CD4-positive, alpha-beta T cell treated with Interleukin-6 for 4 hours (primary cell): ENCODE measurements around the gene WDSUB1.

Source experiments
- DNase-seq: peaks from one replicate; pipeline ENCODE4 v3.0.0-alpha.2; 2020; ENCODE audit warnings: mixed read lengths

WDSUB1 gene, protein sequence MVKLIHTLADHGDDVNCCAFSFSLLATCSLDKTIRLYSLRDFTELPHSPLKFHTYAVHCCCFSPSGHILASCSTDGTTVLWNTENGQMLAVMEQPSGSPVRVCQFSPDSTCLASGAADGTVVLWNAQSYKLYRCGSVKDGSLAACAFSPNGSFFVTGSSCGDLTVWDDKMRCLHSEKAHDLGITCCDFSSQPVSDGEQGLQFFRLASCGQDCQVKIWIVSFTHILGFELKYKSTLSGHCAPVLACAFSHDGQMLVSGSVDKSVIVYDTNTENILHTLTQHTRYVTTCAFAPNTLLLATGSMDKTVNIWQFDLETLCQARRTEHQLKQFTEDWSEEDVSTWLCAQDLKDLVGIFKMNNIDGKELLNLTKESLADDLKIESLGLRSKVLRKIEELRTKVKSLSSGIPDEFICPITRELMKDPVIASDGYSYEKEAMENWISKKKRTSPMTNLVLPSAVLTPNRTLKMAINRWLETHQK

GRCh38 chr2:159285929-159286708 lies at the start of gene WDSUB1:
Gene WDSUB1 (minus strand): TSS chr2:159286703. CDS start chr2:159283069, 3,634 bp downstream.
- peak; percentile 37 for DNase-seq

DNA sequence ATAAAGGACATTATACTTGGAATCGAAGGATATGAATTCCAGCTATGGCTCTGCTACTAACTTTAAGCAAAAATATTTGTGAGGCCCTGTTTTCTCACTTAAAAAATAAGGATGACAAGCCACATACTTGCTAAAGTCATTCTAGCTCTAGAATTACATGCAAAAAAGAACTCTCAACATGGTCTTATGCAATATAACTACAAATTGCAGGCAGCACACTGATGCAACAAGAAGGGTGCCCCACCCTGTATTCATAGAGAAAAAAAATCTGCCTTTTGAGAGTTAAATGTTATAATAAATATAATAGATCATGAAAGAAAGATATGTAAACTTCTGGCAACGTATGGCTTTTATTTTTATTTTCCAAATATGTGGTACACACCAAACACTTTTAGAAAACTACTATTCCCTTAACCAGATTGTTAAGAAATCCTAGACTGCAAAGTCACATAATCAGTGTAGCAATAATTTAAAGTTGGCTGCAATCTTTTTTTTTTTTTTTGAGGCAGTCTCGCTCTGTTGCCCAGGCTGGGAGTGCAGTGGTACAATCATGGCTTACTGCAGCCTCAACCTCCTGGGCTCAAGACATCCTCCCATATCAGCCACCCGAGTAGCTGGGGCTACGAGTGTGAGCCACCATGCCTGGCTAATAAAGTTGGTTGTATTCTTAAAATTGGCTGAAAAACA lies 40.2 kb upstream of the WDSUB1 start:
- DNase-seq, result no peak

DNA sequence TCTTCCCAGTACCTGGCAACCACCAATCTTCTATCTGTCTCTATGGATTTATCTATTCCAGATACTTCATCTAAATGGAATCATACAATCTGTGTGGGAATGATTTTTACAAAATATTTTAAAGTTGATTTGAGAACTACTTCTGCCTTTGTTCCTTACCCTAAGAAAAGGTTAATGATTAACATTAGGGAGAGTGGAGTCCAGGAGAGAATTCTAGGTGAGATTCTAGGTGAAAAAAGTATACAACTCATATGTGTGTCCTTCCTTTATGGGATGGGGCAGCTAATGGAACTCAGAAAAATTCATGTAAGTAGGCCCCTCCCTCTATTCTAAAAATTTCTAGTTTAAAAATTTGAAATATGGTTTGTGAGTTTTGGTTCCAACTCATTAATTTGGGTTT lies 35.9 kb upstream of the WDSUB1 start:
- no peak for DNase-seq

GRCh38 chr2:159317392-159318088 lies 31.0 kb upstream of the WDSUB1 start:
- no peak for DNase-seq

GRCh38 chr2:159307942-159308341 lies 21.4 kb upstream of the WDSUB1 start:
- DNase-seq, result no peak

DNA sequence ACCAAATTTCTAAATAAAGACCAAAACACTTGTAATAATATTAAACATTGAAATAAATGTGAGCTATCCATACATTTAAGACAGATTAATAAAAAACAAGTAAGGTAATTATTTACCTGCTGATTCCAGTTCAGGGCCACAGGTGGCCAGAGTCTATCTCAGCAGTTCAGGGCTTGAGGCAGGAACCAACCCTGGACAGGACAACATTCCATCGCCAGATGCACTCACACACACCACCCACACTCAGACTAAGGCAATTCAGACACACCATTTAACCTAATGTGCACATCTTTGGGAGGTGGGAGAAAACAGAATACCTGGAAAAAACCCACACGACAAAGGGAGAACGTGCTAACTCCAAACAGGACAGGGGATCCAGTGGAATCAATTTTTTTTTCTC lies 14.1 kb upstream of the WDSUB1 start:
- no peak for DNase-seq

DNA sequence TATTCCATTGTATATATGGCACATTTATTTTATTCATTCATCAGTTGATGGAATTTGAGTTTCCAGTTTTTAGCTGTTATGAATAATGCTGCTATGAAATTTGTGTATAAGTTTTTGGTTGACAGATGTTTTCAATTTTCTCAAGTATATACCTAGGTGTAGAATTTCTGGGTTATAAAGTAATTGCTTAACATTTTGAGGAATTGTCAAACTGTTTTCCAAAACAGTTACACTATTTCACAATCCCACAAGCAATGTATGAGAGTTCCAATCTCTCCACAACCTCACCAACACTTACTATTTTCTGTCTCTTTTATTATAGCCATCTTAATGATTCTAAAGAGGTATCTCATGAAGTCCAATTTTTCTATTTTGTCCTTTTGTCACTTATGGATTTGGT lies 12.5 kb upstream of the WDSUB1 start:
- no peak for DNase-seq

- DNase-seq, result no peak
These were observed 10.7 kb upstream of the WDSUB1 start for GRCh38 chr2:159297042-159297707.

GRCh38 chr2:159292157-159292556 lies 5.7 kb upstream of the WDSUB1 start:
- no peak for DNase-seq

DNA sequence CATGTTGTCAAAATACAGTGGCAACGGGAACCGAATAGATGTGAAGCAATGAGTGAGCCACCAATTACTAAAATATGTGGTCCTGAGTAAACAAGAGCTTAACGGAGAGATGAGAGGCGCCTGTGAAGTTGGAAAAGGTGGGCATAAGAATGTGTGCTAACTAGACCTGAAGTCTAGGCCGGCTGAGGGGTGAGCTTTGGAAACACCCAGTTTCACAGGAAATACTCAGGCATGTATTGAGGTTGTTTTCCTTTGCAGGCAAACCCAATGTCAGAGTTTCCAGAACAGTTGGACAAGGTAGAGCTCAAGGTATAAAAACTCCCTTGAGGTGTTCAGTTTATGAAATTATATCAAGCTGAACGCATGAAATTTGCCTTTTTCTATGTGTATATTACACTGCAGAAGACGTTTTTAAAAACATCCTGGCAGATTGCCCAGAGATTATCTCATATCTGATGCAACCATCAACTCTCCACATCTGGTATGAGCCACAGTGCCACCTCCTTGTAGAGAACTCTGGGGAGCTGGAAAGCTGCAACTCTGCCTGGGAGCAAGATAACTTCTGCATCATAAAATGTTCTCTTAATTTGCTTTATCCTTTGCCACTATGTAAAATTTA lies 3.9 kb upstream of the WDSUB1 start:
- DNase-seq, result peak; percentile 31

DNA sequence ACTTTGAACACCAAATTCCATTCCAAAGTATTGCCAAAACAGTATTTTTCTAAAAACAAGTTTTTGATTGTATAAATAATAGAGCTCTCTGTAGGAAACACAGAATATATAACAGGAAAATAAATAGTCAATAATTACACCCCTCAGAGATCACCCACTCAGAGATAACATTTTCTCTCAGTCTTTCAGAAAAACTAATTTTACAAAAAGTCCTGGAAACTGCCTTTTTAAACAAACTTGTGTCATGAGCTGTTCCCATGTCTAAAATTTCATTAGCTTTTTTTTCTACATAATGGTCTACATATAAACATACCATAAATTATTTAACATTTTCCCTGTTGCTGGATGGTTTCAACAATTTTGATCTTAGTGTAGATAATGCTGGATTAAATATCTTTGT lies 1.2 kb upstream of the WDSUB1 start:
- no peak for DNase-seq

- DNase-seq, result peak; percentile 100
These were observed 372 bp upstream of the WDSUB1 start for GRCh38 chr2:159286709-159287441.

DNA sequence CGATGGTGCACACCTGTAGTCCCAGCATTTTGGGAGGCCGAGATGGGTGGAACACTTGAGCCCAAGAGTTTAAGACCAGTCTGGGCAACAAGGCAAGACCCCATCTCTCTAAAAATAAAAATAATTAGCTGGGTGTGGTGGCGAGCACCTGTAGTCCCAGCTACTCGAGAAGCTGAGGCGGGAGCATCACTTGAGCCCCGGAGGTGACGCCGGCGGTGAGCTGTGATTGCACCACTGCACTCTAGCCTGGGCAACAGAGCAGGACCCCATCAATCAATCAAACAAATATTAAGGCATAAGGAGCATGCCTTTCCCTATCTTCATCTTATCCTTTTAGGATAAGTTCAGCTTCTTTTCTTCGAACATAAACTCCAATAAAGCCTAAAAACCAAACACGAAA lies 1.1 kb downstream of the WDSUB1 start:
- no peak for DNase-seq

GRCh38 chr2:159283529-159283928 lies 3.0 kb downstream of the WDSUB1 start:
- no peak for DNase-seq

GRCh38 chr2:159281002-159281401 lies 5.5 kb downstream of the WDSUB1 start:
- no peak for DNase-seq

DNA sequence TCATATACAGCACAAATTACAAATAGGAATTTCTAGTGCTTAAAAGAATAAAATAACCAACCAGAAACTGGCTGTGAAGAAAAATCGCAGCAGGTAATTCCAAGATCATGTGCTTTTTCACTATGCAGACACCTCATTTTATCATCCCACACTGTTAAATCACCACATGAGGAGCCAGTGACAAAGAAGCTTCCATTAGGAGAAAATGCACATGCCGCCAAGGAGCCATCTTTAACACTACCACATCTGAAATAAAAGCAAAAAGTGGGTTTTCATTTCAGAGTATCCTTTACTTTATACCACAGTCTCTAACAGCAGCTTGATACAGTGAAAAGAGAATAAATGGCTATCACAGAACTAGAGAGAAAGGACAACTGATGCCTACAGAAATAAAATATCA lies 6.8 kb downstream of the WDSUB1 start:
- no peak for DNase-seq

DNA sequence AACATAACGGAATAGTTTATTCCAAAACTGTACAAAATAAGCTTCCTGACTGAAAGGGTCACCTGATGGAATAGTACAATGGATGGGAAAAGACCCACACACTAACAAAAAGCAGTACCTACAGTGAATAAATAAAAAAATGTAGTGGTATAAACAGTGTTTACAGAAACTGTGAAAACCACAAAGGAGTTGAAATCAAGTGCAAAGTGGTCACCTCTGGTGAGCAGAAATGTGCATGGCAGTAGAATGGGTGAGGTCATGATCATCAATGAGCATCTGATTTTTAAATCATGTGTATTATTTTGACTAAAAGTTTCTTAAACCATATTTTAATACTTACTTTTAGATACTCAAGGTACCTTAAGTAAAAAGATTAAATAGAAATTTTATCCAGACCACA lies 11.4 kb downstream of the WDSUB1 start:
- no peak for DNase-seq

GRCh38 chr2:159272156-159272555 lies 14.3 kb downstream of the WDSUB1 start:
- no peak for DNase-seq

GRCh38 chr2:159270744-159271379 lies 15.6 kb downstream of the WDSUB1 start:
- no peak for DNase-seq

DNA sequence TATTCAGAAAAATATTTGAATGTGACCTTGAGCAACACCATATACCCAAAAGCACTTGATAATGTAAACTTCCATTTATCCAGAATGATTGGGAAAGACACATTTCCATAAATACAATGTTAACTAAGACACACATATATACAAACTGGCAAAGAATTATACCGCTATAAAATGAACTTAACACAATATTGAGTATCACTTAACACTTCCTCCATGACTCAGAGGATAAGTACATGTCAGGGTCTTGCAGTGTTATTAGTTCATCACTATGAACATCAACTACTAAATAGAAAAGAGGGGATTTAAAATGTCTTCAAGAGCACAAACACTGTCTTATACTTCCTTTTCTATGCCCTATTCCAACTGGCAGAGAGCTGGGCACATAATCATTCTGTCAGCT lies 18.6 kb downstream of the WDSUB1 start:
- no peak for DNase-seq

GRCh38 chr2:159266554-159266953 lies 19.9 kb downstream of the WDSUB1 start:
- DNase-seq, result no peak
